ENCODE data around the gene MED13L. TPM values are rescaled to one million over a fixed set of nuclear protein-coding genes. Genes with fewer than 3 reads are reported as not detected.

The MED13L gene
- total RNA-seq, 5 donors from 2014 or later (not counting 1 experiment from before 2014, with no cell fraction given), result 126 to 216 (median 133) TPM

DNA sequence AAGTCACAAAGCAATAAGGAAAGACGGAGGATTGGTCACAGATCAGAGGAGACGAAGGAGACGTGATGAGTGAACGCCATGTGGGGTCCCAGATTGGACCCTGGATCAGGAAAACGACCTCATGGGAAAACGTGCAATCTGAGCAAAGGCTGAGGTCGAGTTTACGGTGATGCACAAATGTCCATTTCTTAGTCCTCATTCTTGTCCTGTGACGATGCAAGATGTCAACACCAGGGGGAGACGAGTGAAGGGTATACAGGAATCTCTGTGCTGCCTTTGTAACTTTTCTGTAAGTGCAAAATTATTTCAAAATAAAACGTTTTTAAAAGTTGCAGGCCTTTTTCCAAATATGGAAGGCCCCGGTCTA, 329.8 kb downstream of the MED13L start:
- peaks cover 0 to 5% of the 10 kb centered on the region in 2 donors for H3K36me3 ChIP-seq (ENCODE audit: control insufficient read depth in 2 of 2, extremely low read depth in 1 of 2, insufficient read depth in 1 of 2, low read length in 1 of 2)
- H3K27me3 ChIP-seq (replicated peaks in 1 of 2; ENCODE audit: control insufficient read depth in 2 of 2, extremely low read depth in 1 of 2, insufficient read depth in 2 of 2, low read length in 1 of 2), result peaks cover 0 to 9% of the 10 kb centered on the region in 2 experiments
- CTCF ChIA-PET, result no interaction called here
- no peaks in the 10 kb centered on the region for H3K4me1 ChIP-seq (ENCODE audit: control insufficient read depth in 1 of 2, extremely low read depth in 1 of 2, insufficient read depth in 2 of 2, low read length in 2 of 2)
- peaks cover 18% of the 10 kb centered on the region for H3K36me3 Mint-ChIP-seq
- no peak for DNase-seq
- no peak overlapping the region for H3K4me3 ChIP-seq (ENCODE audit: control insufficient read depth in 1 of 2, extremely low read depth in 1 of 2, low read length in 1 of 2)
- H3K4me3 Mint-ChIP-seq, result no peak overlapping the region
- POLR2A ChIA-PET, result interaction anchor here in 1 of 2 donors (0.6 kb wide), 1 partner anchor 679 kb away, joined by 3 read pairs; no protein-coding TSS in a partner anchor
- H3K9me3 ChIP-seq, result no peaks in the 10 kb centered on the region
- H3K9me3 Mint-ChIP-seq, result no peaks in the 10 kb centered on the region
- H3K27me3 Mint-ChIP-seq, result no peaks in the 10 kb centered on the region
- no peak overlapping the region for H3K27ac Mint-ChIP-seq
- H3K27ac ChIP-seq (ENCODE audit: low read length), result no peak overlapping the region
- no peak for ATAC-seq (replicated peaks in 1 of 4)
- no peaks in the 10 kb centered on the region for H3K4me1 Mint-ChIP-seq
- WGBS (ENCODE audit: insufficient coverage), result 69% methylated on average over 9 of the region's 12 CpGs

DNA sequence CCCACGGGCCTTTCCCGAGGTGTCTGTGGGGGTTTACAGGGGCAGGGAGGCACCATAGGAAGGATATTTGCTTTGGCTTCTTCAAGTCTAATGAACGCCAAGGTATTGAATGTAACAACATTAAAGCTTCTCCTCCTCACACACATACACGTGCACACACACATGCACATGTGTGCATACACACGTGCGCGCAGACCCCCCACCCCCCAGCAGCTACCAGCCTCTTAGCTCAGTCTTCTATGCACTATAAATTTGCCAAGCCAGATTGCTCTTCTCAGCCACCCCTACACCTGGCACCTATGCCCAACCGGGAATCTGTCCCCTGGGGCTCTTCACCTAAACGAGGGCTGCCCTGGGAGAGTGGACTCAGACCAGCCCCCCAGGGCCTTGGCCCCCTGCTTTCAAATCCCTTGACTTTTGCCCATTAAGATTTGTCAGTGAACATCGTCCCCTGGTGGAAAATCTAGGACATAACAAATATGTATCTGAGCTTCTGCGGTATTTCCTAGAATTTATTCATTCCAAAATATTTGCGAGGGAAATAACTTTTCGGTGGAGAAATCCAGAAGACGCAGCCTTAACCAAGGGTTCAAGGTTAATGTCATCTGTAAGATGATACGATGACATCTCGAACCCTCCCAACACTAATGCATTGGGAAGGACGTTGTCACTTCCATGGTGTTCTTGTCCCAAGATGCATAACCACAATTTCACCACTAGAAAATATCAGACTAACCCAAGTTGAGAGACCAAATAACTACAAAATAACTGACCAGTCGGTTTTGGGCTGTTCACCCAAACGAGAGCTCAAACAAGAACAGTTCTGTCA, 330.4 kb downstream of the MED13L start:
- CTCF ChIA-PET, result interaction anchor here in 1 of 2 donors (0.6 kb wide), 1 partner anchor 680 kb away, joined by 5 read pairs; no protein-coding TSS in a partner anchor
- ATAC-seq (replicated peaks in 1 of 4), result no peak
- POLR2A ChIA-PET, result interaction anchor here in 1 of 2 donors (0.6 kb wide), 1 partner anchor 680 kb away, joined by 3 read pairs; no protein-coding TSS in a partner anchor
- Histone ChIP-seq H3K27ac (ENCODE audit: low read length) (no peak overlapping the region), H3K9me3 (no peaks in the 10 kb centered on the region), H3K4me1 (ENCODE audit: control insufficient read depth in 1 of 2, extremely low read depth in 1 of 2, insufficient read depth in 2 of 2, low read length in 2 of 2) (no peaks in the 10 kb centered on the region), H3K36me3 (ENCODE audit: control insufficient read depth in 2 of 2, extremely low read depth in 1 of 2, insufficient read depth in 1 of 2, low read length in 1 of 2) (peaks cover 0 to 5% of the 10 kb centered on the region in 2 donors), H3K4me3 (ENCODE audit: control insufficient read depth in 1 of 2, extremely low read depth in 1 of 2, low read length in 1 of 2) (no peak overlapping the region), H3K27me3 (replicated peaks in 1 of 2; ENCODE audit: control insufficient read depth in 2 of 2, extremely low read depth in 1 of 2, insufficient read depth in 2 of 2, low read length in 1 of 2) (peaks cover 0 to 9% of the 10 kb centered on the region in 2 experiments)
- H3K27ac Mint-ChIP-seq, result no peak overlapping the region
- H3K36me3 Mint-ChIP-seq, result peaks cover 18% of the 10 kb centered on the region
- H3K27me3 Mint-ChIP-seq, result no peaks in the 10 kb centered on the region
- no peak overlapping the region for H3K4me3 Mint-ChIP-seq
- WGBS (ENCODE audit: insufficient coverage), result 82% methylated on average over 11 of the region's 19 CpGs
- no peak for DNase-seq
- H3K4me1 Mint-ChIP-seq, result no peaks in the 10 kb centered on the region
- no peaks in the 10 kb centered on the region for H3K9me3 Mint-ChIP-seq

DNA sequence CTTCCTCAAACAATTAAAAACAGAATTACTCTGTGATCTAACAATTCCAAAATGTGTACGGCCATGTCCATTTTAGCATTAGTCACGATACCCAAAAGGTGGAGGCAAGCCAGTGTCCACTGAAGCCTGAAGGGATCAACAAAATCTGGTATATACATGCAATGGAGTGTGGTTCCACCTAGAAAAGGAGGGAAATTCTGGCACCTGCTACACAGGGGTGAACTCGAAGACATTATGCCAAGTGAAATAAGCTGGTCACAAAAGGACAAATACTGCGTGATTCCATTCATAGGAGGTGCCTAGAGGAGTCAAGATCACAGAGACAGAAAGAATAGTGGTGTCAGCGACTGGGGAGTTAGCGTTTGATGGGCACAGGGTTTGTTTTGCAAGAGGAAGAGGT, 331.4 kb downstream of the MED13L start:
- Histone ChIP-seq H3K4me1 (ENCODE audit: control insufficient read depth in 1 of 2, extremely low read depth in 1 of 2, insufficient read depth in 2 of 2, low read length in 2 of 2) (no peaks in the 10 kb centered on the region), H3K27me3 (replicated peaks in 1 of 2; ENCODE audit: control insufficient read depth in 2 of 2, extremely low read depth in 1 of 2, insufficient read depth in 2 of 2, low read length in 1 of 2) (peaks cover 0 to 11% of the 10 kb centered on the region in 2 experiments), H3K4me3 (ENCODE audit: control insufficient read depth in 1 of 2, extremely low read depth in 1 of 2, low read length in 1 of 2) (no peak overlapping the region), H3K9me3 (no peaks in the 10 kb centered on the region), H3K36me3 (ENCODE audit: control insufficient read depth in 2 of 2, extremely low read depth in 1 of 2, insufficient read depth in 1 of 2, low read length in 1 of 2) (peaks cover 0 to 5% of the 10 kb centered on the region in 2 donors), H3K27ac (ENCODE audit: low read length) (no peak overlapping the region)
- WGBS (ENCODE audit: insufficient coverage), result 81% methylated on average over 6 of the region's 6 CpGs
- ChIA-PET POLR2A (no interaction called here), CTCF (no interaction called here)
- Mint-ChIP-seq H3K4me1 (no peaks in the 10 kb centered on the region), H3K4me3 (no peak overlapping the region), H3K36me3 (peaks cover 13% of the 10 kb centered on the region), H3K27ac (no peak overlapping the region), H3K27me3 (peaks cover 2 to 3% of the 10 kb centered on the region in 2 donors), H3K9me3 (no peaks in the 10 kb centered on the region)
- DNase-seq (no peak), ATAC-seq (replicated peaks in 1 of 4) (no peak)

DNA sequence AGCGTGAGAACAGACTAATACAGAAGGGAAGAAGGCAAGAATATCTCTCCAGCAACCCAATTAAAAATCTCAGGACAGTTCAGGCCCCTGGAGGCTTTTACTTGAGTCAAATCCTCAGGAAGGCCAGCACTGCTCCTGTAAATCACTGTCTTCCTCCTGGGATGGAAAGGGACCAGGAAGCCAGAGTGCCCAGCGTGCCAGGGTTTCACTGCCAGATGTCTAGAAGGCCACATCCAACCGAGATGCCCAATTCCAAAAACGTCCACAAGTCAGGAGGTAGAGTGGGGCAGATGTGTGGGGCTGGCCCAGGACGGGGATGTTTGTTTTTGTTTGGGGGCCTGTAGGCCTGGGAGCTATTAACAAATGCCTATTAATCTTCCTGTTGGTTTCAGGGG, 332.0 kb downstream of the MED13L start:
- H3K36me3 Mint-ChIP-seq, result peaks cover 9% of the 10 kb centered on the region
- H3K4me3 Mint-ChIP-seq, result no peak overlapping the region
- no peaks in the 10 kb centered on the region for H3K9me3 ChIP-seq
- H3K9me3 Mint-ChIP-seq, result no peaks in the 10 kb centered on the region
- ChIA-PET CTCF (no interaction called here), POLR2A (no interaction called here)
- WGBS (ENCODE audit: insufficient coverage), result 63% methylated on average over 2 of the region's 5 CpGs
- H3K27ac ChIP-seq (ENCODE audit: low read length), result no peak overlapping the region
- H3K36me3 ChIP-seq (ENCODE audit: control insufficient read depth in 2 of 2, extremely low read depth in 1 of 2, insufficient read depth in 1 of 2, low read length in 1 of 2), result peaks cover 0 to 5% of the 10 kb centered on the region in 2 donors
- ATAC-seq (replicated peaks in 1 of 4) (no peak), DNase-seq (no peak)
- no peak overlapping the region for H3K4me3 ChIP-seq (ENCODE audit: control insufficient read depth in 1 of 2, extremely low read depth in 1 of 2, low read length in 1 of 2)
- H3K27ac Mint-ChIP-seq, result no peak overlapping the region
- H3K4me1 Mint-ChIP-seq, result no peaks in the 10 kb centered on the region
- peaks cover 0 to 11% of the 10 kb centered on the region in 2 experiments for H3K27me3 ChIP-seq (replicated peaks in 1 of 2; ENCODE audit: control insufficient read depth in 2 of 2, extremely low read depth in 1 of 2, insufficient read depth in 2 of 2, low read length in 1 of 2)
- H3K27me3 Mint-ChIP-seq, result peaks cover 7 to 9% of the 10 kb centered on the region in 2 donors
- H3K4me1 ChIP-seq (ENCODE audit: control insufficient read depth in 1 of 2, extremely low read depth in 1 of 2, insufficient read depth in 2 of 2, low read length in 2 of 2), result no peaks in the 10 kb centered on the region

DNA sequence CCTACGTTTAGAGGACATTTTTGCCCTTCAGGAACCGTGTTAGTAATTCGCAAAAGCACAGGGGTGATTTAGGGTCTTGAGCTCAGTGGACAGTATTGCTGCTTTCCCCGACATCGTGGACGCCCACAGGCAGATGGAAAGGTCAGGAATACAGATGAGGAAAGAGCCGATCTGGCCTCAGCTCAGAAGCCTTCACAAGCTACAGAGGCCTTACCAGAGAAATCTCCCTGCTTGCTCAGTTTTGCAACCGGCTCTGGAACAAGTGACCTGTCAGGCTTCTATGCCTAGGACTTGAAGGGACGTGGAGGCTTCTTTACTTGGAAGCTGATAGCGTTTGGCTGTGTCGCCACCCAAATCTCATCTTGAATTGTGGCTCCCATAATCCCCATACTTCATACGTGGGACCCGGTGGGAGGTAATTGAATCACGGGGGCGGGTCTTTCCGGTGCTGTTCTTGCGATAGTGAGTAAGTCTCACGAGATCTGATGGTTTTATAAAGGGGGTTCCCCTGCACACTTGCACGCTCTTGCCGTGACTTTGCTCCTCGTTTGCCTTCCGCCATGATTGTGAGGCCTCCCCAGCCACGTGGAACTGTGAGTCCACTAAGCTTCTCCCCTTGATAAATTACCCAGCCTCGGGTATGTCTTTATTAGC, 332.5 kb downstream of the MED13L start:
- peaks cover 0 to 13% of the 10 kb centered on the region in 2 experiments for H3K27me3 ChIP-seq (replicated peaks in 1 of 2; ENCODE audit: control insufficient read depth in 2 of 2, extremely low read depth in 1 of 2, insufficient read depth in 2 of 2, low read length in 1 of 2)
- H3K4me3 ChIP-seq (ENCODE audit: control insufficient read depth in 1 of 2, extremely low read depth in 1 of 2, low read length in 1 of 2), result no peak overlapping the region
- Mint-ChIP-seq H3K9me3 (no peaks in the 10 kb centered on the region), H3K4me1 (no peaks in the 10 kb centered on the region), H3K36me3 (peaks cover 3% of the 10 kb centered on the region), H3K27me3 (peaks cover 7 to 12% of the 10 kb centered on the region in 2 donors), H3K27ac (no peak overlapping the region), H3K4me3 (no peak overlapping the region)
- no peak for DNase-seq
- no peaks in the 10 kb centered on the region for H3K4me1 ChIP-seq (ENCODE audit: control insufficient read depth in 1 of 2, extremely low read depth in 1 of 2, insufficient read depth in 2 of 2, low read length in 2 of 2)
- ChIA-PET POLR2A (no interaction called here), CTCF (no interaction called here)
- no peak overlapping the region for H3K27ac ChIP-seq (ENCODE audit: low read length)
- no peak for ATAC-seq (replicated peaks in 1 of 4)
- H3K36me3 ChIP-seq (ENCODE audit: control insufficient read depth in 2 of 2, extremely low read depth in 1 of 2, insufficient read depth in 1 of 2, low read length in 1 of 2), result peaks cover 0 to under 1% of the 10 kb centered on the region in 2 donors
- no peaks in the 10 kb centered on the region for H3K9me3 ChIP-seq
- 91% methylated on average over 8 of the region's 24 CpGs for WGBS (ENCODE audit: insufficient coverage)

DNA sequence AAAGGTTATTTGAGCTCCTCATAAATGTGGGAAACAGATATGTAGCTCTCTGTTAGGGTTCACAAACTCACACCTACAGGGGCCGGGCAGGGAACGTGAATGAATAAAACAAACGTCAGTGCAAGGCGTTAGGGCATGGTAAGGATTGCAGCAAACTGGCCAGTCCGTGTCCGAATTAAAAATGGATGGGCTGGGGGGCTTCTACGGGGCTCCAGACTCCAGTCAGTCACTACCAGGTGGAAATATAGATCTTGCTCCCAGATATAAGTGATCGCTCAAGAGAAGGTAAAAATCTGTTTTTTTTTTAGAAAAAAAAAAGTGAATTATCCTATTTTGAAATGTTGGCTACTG, 333.1 kb downstream of the MED13L start:
- ChIA-PET CTCF (no interaction called here), POLR2A (interaction anchor here in 1 of 2 donors (0.6 kb wide), 1 partner anchor 14 kb away, joined by 3 read pairs; no protein-coding TSS in a partner anchor)
- no peak overlapping the region for H3K4me3 Mint-ChIP-seq
- H3K36me3 Mint-ChIP-seq, result no peaks in the 10 kb centered on the region
- WGBS (ENCODE audit: insufficient coverage), result no CpG with 5 or more reads among the region's 8 CpGs
- no peak overlapping the region for H3K27ac Mint-ChIP-seq
- H3K27me3 Mint-ChIP-seq, result peaks cover 7 to 12% of the 10 kb centered on the region in 2 donors
- Histone ChIP-seq H3K27me3 (replicated peaks in 1 of 2; ENCODE audit: control insufficient read depth in 2 of 2, extremely low read depth in 1 of 2, insufficient read depth in 2 of 2, low read length in 1 of 2) (peaks cover 0 to 14% of the 10 kb centered on the region in 2 experiments), H3K4me3 (ENCODE audit: control insufficient read depth in 1 of 2, extremely low read depth in 1 of 2, low read length in 1 of 2) (no peak overlapping the region), H3K9me3 (no peaks in the 10 kb centered on the region), H3K27ac (ENCODE audit: low read length) (no peak overlapping the region), H3K36me3 (ENCODE audit: control insufficient read depth in 2 of 2, extremely low read depth in 1 of 2, insufficient read depth in 1 of 2, low read length in 1 of 2) (no peaks in the 10 kb centered on the region), H3K4me1 (ENCODE audit: control insufficient read depth in 1 of 2, extremely low read depth in 1 of 2, insufficient read depth in 2 of 2, low read length in 2 of 2) (no peaks in the 10 kb centered on the region)
- H3K9me3 Mint-ChIP-seq, result no peaks in the 10 kb centered on the region
- no peaks in the 10 kb centered on the region for H3K4me1 Mint-ChIP-seq
- no peak for ATAC-seq (replicated peaks in 1 of 4)
- DNase-seq, result no peak

Measured in T-cell (primary cell).